ENCODE measurements around the gene DCUN1D4.
A peak's percentile ranks its signal among the peaks of the same experiment; 100 is the strongest.
"Not testable (repeated sequence)": the region's sequence is repeated elsewhere in the genome, so short reads cannot be mapped to it uniquely, and the experiment has no call there.

The DCUN1D4 gene

DNA sequence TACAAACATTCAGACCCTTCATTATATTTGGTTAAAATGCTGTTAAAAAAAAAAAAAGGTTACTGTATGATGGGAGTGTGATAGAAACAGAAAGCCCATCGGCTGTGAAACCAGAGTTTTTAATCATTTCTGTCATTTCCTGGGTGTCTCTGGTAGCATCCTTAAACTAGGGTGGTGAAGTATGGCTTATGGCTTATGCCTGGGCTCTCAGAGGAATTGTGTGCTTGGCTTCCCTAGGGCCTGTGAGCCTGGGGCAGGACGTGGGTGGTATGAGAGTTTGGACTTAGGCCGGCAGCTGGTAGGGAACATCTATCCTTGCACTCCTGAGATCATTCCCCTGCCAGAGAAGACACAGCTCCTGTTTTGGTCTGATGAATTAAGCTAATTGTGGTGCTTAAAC, 52.2 kb downstream of the DCUN1D4 start:
- DNase-seq (ENCODE audit: low read depth in 2 of 2): no peak

DNA sequence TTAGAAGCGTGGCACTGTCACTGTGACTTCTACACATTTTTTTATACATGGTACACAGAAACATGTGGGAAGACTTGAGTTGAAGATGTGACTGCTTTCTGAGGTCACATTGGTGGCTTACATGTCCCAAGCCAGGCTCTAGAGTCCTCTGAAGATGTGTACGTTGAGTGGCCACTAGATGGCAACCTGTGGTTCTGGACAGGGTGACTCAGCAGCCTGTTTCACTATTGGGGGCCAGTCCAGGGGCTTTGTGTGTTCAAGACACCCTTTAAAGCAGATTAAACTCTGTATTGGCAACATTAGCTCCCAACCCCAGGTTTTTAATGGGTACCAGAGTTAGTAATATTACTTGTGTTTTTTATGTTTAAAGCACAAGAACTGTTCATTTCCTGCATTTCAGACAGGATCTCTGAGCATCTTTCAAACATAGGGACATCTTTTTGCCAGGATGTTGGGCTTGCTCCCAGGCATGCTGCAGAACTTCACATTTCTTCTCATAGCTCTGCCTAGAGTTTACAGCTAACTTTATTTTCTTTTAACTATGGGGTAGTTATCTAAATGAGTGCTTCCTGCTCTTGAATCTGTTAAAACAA, 53.0 kb downstream of the DCUN1D4 start:
- DNase-seq (ENCODE audit: low read depth in 2 of 2): peak; percentile 22 to 31

DNA sequence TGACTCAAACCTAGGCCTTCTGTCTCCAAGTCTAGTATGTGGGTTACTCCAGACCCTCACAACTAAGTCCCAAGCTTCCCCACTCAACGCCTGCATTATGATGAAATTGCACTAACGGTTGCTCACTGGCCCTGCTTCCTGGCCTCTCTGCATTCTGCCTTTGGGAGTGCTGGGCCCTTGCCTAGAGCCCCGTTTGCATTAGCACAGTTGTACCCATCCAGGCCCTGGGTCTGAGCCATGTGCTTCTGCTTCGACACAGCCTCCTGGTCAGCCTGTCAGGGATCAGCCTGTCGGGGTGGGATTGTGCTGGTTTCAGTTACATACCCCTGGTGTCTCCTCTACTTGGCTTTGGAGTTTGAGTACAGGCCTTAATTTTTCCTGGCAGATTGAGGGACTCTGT, 58.4 kb downstream of the DCUN1D4 start:
- DNase-seq (ENCODE audit: low read depth in 2 of 2): no peak

DNA sequence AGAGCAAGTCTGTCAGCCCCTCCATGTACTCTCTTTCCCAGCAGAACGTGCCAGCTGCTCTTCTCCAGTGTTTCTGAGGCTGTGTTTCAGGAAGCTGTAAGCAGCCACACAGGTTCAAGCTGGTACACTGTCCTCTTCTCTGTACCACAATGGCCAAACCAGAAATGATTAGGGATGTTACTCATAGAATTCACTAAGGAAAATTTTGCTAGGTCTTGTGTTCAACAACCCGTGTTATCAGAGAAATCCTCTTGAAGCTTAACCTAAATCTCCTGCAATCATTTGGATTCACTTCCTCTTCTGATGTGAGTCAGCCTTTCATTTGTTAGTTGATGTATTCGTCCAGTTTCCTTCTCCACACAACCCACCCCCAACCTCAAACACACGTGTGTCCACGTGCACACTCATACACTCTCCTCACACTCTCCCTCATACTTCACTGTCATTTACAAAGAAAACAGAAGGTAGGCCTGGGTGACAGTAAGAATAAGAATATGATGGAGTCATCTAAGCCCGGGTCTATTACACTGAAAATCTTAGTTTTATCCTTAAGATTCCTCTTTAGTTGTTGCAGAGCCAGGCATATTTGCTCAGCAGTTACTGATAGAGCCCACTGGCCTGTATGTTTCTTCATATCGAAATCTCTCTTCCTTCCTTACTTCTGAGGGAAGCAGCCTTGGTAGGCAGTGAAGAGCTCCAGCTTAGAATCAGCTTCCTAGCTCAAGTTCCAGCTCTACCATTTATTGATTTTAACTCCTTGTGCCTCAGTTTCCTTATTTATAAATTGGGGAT, 63.4 kb downstream of the DCUN1D4 start:
- no peak for DNase-seq (ENCODE audit: low read depth in 2 of 2)

DNA sequence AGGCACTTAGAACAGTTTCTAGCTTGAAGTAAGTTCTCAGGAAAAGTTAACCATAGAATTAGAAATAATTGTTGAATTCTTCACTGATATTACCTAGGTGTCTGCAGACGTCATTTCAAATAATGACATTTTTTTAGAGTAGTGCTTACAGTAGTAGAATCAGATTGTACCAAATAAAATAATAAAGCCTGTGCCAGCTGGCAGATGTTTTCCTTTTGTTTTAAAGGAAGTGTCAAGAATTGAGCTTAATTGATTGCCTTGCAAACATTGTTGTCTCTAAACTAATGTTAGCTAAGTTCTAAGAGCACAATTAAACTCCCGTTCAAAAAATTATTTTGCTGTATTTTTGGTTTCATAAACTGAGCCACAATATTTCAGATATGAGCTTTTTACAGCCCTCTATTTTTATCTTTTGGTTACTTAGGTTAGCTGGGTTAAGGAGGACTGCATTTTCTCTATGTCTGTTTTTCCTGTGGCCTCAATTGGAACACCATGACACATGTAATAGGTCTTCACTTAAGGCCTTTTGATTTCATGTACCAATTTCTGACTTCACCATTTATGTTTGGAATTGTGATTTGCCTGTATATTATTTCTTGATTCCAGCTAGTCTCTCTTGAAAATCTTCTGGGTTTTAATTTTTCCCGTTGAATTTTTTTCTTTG, 64.2 kb downstream of the DCUN1D4 start:
- DNase-seq (ENCODE audit: low read depth in 2 of 2): no peak

DNA sequence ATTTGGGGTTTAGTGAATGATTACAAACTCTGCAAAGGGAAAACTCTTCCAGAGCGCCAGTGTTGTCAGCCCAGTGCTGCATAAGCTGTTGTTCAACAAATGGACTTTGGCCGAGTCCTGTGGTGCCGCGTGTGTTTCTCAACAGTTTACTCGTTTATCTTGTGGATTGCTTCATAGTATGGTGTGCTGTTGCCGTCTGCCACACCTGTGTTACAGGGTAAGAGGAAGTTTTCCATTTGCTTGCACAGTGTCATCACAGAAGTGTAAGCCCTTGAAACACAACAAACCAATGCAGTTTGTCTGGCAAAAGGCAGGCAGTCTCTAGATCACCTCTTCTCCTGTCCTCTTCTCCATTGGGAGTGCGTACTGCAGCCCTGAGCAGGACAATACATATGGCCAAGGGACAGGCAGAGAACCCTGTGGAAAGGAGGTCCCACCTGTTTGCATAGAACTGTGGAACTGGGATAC, 66.3 kb downstream of the DCUN1D4 start:
- DNase-seq (ENCODE audit: low read depth in 2 of 2): no peak

DNA sequence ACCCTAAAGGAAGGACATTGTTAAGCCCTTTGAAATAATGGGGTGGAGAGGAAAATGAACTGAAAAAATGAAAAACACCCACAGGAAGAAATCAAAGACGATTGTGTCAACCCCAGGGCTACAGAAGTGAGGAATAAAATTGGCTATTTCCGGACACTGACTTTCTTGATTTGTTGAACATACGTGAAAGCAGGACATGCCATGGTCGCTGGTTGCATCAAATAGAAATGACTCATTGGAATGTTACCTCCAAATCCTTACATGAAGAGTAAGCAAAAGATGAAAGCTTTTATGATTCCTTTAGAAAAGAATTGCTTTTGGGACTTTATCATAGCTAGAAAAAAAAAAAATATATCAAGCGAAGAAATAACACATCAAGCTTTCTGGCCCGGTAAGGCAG, 75.3 kb downstream of the DCUN1D4 start:
- no peak for DNase-seq (ENCODE audit: low read depth in 2 of 2)

DNA sequence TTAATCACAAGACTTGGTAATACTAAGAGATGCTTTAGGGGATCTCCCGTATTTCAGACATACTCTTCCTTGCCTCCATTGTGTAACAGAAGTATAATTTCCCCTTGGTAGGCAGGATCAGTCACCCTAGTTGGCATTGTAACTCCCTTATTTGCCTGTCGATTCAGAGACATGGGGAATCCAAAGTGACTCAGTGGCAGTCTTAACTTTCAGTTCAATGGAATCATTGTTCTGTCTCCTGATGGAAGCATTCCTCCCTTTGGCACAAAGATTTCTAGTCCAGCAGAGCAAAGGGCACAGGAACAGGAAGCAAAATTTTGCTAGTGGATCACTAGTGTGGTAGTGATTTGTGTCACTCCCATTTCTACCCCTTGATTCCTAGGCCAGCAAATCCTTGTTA, 80.4 kb downstream of the DCUN1D4 start:
- DNase-seq (ENCODE audit: low read depth in 2 of 2): no peak

DNA sequence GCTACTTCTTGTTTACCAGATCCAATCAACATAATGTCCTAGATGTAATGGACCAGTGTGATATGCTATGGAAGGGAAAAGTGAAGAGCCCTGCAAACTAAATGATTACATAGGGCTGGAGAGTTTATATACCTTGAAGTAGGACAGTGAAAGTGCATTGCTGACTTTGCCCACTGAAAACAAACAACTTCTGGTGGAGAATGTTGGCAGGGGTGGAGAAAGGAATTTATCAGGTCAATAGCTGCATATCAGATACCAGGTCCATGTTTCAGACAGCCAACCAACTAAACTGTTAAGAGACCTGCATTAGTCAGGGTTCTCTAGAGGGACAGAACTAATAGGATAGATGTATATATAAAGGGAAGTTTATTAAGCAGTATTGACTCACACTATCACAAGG, 82.4 kb downstream of the DCUN1D4 start:
- DNase-seq (ENCODE audit: low read depth in 2 of 2): no peak

DNA sequence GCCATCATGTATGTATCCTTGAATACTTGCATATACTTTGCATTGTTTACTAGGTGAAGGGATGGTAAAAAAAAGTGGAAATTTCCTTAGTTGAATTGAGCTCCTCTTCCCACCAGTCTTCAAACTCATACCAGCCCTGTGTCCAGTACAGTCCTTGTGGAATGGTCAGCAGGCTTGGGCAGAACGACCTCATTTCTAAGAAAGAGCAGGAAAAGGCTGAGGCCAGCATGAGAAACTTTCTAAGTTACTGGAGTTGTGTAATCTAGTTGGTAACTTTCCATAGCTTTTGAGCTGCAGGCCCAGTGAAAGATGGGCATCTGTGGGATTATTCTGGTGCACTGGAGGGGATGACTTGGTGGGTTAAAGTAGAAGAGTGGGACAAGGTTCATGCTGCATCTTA, 87.6 kb downstream of the DCUN1D4 start:
- no peak for DNase-seq (ENCODE audit: low read depth in 2 of 2)

DNA sequence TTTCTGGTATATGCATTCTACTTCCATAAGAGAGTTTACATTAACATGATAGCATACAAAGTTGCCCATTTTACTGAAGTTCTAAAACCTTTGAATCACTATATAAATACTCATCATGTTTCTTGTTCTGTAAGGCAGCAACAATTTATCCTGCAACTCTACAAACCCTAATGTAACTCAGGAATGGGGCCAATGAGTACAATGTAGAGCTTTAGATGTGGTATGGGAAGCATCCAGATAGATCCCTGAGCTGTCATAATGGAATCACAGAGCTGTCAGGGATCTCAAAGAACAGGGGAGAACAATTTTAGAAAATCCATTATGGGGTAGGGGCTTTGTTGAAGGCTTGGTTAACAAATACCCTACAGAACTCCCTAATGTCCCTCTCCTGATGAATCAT, 88.5 kb downstream of the DCUN1D4 start:
- no peak for DNase-seq (ENCODE audit: low read depth in 2 of 2)

DNA sequence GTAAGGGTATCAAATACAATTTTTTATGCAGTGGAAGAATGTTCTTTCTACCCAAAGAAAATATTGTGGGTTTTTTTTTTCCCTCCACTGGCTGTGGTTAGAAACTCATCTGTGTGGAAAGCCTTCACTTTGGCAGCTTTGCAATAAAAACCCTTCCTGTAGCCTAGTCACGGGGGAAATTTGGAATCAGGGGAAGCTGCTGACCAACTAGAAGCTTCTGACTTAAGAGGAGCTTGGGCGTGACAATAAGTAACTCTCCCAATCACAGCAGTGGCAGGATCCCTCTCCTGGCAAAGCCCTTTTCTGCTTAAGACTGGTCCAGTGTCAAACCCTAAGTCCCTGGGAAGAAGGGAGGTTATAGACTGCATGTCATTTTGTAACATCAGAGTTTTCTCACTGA, 89.3 kb downstream of the DCUN1D4 start:
- no peak for DNase-seq (ENCODE audit: low read depth in 2 of 2)

DNA sequence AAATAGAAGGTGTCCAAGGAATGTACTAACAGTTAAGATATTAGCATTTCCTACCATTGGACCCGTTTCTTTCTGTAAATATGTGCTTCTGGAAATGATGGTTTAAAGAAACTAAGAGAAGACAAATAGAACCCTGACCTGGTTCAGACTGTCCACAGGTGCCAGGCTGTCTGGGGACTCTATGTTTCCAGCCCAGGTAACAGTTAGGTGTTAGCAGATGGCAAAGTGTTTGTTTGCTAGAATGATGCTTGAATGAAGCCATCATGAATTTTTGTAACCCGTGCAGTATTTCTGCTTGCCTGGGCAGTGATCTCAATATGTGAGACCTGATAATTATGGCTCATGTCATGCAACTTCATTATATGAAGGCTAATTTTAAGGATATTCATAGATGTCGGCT, 89.7 kb downstream of the DCUN1D4 start:
- DNase-seq (ENCODE audit: low read depth in 2 of 2): no peak

DNA sequence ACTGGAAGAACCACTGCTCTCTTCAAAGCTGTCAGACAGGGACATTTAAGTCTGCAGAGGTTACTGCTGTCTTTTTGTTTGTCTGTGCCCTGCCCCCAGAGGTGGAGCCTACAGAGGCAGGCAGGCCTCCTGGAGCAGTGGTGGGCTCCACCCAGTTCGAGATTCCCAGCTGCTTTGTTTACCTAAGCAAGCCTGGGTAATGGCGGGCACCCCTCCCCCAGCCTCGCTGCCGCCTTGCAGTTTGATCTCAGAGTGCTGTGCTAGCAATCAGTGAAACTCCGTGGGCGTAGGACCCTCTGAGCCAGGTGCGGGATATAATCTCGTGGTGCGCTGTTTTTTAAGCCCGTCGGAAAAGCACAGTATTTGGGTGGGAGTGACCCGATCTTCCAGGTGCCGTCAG, 97.5 kb downstream of the DCUN1D4 start:
- DNase-seq (ENCODE audit: low read depth in 2 of 2): not testable (repeated sequence)

DNA sequence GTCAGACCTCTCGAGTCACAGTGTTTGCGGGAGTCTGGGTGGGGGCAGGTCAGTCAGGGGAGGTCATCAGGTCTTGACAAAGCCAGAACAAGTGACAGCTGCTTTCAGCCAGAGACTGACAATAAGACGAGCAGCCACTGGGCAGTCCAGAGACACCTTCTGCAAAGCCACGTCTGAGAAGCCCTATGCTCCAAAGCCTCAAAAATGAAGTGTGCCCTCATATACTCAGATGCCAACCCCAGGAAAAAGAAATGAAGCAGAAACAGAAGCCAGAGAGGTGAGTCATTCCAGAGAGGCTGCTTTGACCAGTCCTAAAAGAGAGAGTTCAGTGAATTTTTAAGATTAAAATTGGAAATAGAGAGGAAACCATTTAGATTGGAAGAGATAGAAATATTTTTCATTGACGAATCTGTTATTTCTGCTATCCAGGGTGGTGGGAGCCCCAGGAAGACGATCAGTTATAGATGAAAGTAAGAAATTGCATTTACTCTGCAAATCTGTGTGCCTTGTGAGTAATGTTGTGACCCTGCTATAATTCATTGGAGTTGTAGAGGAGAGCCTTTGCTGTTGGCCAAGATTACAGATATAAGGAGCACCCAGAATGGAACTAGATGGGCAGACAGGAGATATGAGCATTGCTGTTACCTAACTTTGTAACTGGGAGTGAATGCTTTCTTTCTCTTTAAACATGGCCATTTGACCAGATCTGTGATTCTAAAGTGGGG, 99.3 kb downstream of the DCUN1D4 start:
- no peak for DNase-seq (ENCODE audit: low read depth in 2 of 2)

DNA sequence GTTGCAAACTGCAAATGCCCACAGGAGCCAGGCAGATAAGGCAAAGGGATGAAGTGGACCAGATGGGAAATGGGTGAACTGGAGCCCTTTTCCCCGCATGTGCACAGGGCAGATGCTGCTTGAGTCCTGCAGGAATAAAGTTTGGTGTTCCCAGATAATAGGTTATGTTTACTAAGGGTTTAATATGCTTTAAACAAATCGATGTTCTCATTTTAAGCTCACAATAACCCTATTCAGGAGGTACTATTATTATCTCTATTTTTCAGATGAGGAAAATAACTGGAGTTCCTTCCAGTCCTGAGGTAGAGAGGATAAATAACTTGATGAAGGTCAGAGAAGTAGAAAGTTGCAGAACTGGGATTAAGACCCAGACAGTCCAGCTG, 99.9 kb downstream of the DCUN1D4 start:
- no peak for DNase-seq (ENCODE audit: low read depth in 2 of 2)

DNA sequence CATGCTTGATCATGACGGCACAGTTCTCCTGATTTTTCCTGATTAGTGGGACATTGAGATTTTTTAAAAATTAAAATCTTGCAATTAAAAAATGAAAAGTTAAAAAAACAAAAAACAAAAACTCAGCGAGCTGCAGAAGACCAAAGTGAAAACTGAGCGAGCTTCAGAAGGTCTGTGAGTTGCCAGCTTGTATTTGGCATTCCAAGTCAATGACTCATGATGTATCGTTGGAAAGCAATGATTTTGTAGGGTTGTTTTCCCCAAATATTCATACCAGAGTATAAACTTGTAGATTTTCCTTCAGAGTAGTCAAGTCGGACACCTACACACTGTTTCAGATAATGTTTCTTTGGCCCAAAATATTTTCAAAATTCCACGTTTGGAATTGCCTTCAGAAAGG, 100.3 kb downstream of the DCUN1D4 start:
- DNase-seq (ENCODE audit: low read depth in 2 of 2): no peak

DNA sequence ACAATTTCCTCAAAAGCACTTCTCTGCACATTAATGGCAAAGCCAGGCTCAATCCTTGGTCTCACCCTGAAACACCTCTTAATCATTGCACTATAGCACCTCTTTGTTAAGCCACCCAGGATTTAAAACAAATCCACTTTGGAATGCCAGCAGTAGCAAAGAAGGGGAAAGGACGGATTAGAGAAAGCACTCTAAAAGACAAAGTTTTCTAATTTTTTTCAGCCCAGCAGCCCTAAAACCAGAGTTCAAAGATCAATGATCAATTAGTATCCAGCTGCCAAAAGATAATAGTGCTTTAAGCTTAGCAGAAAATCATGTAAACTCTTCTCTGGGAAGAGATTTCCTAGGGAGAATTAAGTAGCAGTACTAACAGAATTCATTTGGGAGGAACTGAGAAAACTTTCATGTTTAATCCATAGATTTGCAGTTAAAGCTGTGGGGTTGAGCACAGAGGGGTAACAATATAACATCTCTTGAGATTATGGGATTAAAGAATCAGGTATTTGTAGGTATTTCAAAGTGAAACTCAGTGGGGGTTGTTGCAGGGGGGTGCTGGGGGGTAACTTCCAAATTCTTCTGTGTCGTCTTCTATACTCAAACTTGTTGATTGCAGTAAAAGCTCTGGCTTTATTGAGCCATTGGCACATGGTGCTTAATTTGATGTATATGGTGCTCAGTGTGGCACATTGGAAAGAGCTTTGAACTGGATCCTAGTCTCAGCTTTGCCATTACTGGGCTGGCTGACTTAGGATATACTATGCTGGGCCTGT, 115.4 kb downstream of the DCUN1D4 start:
- no peak for DNase-seq (ENCODE audit: low read depth in 2 of 2)

DNA sequence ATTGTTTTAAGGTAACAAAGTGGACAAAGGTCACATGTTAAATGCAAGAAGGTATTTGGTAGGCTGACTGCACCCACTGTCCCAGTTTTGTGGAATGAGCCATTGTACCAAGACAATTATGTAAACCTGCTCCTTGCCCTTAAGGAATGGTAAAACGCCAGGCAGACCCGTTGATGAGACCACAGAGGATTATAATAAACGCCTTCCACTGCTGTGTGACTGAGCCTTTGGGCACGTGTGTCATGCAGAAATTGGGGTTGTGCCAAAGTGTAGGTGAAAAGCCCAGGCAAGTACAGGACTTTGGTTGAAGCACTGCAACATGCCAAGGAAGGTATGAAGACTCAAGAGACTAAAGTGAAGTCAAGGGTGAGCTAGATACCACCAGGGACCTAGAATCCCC, 117.5 kb downstream of the DCUN1D4 start:
- no peak for DNase-seq (ENCODE audit: low read depth in 2 of 2)

DNA sequence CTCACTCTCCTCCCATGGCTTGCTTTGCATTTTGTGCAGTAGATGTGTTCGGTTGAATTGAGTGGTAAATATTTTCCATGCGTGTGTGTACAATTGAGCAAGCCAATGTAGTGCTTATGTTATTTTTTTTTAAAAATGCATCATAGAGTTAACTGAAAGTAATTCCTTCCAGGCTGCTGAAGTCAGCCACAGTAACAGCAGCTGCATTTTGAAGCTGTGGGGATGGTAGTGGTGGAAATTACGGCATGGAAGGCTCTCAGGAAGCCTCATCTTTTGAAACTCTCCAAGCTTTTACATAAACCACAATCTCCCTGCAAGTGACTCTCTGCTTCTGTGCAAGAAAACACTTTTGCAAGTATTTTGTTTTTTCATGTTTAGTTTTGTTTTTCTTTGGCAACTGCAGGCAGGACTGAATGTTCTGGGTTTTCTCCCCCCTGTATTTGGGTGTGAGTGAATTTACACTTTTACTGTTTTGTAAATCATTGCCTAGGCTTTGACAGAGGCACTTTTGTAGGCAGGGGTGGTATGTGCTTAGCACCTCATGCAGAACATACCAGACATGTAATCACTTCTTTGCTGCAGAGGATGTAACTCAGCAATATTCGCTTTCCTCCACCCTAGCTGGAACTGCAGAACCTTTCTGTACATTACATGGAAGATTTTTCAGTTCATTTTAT, 121.0 kb downstream of the DCUN1D4 start:
- DNase-seq (ENCODE audit: low read depth in 2 of 2): no peak

DNA sequence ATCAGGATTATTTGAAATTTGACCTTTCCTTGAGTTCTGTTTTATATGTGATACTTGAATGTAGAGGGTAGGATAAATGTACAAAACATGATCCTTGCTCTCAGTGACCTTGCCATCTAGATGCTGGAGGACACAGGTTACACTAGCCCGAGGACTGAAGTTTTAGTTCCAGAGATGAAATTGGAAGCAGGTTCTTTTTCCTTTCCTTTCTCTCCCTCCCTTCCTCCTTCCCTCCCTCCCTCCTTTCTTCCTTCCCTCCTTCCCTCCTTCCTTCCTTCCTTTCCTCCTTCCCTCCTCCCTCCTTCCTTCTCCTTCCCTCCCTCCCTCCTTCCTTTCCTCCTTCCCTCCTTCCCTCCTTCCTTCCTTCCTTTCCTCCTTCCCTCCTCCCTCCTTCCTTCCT, 122.9 kb downstream of the DCUN1D4 start:
- no peak for DNase-seq (ENCODE audit: low read depth in 2 of 2)
